Cardiac fibroblast (primary cell): Measurements from ENCODE around the gene KAZN.

Experiments
- DNase-seq, 2 donors: peaks; one replicate each; pipeline versions ENCODE4 v3.0.0 to v3.0.0-alpha.2; 2010; ENCODE audit warnings: low read depth in 2 of 2
- H3K4me3 ChIP-seq, 2 donors: replicated peaks in 1 of 2; 1 replicate in 1 of 2; 2 replicates in 1 of 2; pipeline ENCODE4 v1.5.1; 2011; ENCODE audit warnings: low read depth in 2 of 2, low read length in 2 of 2, mild to moderate bottlenecking in 2 of 2, moderate library complexity in 1 of 2
- CTCF ChIP-seq: IDR thresholded peaks from one replicate; pipeline ENCODE4 v1.5.1; 2011; ENCODE audit warnings: low read depth, mild to moderate bottlenecking, low read length, inconsistent platforms

The KAZN gene

GRCh38 chr1:14706631-14707030 is 108.1 kb downstream of the KAZN start:
- no peak for TF ChIP-seq CTCF
- no peak overlapping the region for H3K4me3 ChIP-seq
- no peak for DNase-seq

GRCh38 chr1:14707531-14708445 is 109.3 kb downstream of the KAZN start:
- DNase-seq = no peak
- no peak for TF ChIP-seq CTCF
- no peak overlapping the region for H3K4me3 ChIP-seq

- DNase-seq = no peak
- TF ChIP-seq CTCF = no peak
- no peak overlapping the region for H3K4me3 ChIP-seq
These were observed 111.8 kb downstream of the KAZN start for GRCh38 chr1:14710331-14710730.

- no peak for TF ChIP-seq CTCF
- no peak for DNase-seq
- no peak overlapping the region for H3K4me3 ChIP-seq
These were observed 113.7 kb downstream of the KAZN start for GRCh38 chr1:14712136-14712535.

GRCh38 chr1:14713077-14713476 is 114.6 kb downstream of the KAZN start:
- DNase-seq = no peak
- no peak for TF ChIP-seq CTCF
- H3K4me3 ChIP-seq = no peak overlapping the region

GRCh38 chr1:14715266-14715665 is 116.8 kb downstream of the KAZN start:
- TF ChIP-seq CTCF = no peak
- no peak for DNase-seq

More at GRCh38 chr1:14715266-14715665, 116.8 kb downstream of the KAZN start:
- no peak overlapping the region for H3K4me3 ChIP-seq
